ENCODE data around the gene AMOTL2.

The AMOTL2 gene

DNA sequence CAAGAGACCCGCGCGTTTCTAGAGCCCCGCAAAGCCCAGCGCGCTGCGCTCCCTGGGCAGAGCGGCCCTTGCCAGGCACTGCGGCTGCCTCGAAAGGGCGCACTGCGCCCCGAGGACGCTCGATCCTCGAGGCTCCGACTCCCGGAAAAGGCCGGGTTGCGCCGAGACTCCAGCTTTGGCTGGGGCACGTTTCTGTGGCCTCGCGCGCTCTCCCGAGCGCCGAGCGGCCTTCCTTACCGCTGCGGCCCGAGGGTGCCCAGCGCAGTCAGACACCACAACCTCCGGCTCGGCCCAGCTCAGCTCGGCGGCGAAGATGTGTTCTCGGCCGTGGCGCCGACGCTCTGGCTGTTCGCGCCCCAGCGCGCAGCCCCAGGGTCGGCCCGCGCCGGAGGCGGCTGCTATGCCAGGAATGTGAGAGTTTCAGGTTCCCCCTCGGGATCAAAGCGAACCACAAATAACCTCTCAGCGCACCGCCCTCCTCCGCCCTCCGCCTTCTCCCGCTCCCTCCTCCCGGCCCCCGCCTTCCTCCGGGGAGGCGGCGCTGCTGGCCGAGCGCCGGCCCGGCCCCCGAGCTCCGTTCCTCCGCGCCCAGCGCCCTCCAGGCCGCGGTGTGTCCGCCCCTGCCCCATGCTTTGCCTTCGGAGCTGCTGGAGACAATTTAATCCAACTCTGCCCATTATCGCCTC is at the start of gene AMOTL2:
Gene AMOTL2 (minus strand): TSS at position 343 of the 686 bp plus-strand sequence. CDS start 3,014 bp downstream, outside the sequence.
- Histone ChIP-seq H3K36me3 (ENCODE audit: control insufficient read depth, insufficient read depth, low read length) (peaks cover 16% of the 10 kb centered on the region), H3K27ac (ENCODE audit: low read depth, low read length) (peak within 1 kb of the TSS; percentile 98), H3K4me1 (ENCODE audit: control insufficient read depth, insufficient read depth, low read length) (peaks cover 40% of the 10 kb centered on the region), H3K4me3 (ENCODE audit: low read length) (peak within 1 kb of the TSS; percentile 67), H3K27me3 (ENCODE audit: control insufficient read depth, insufficient read depth, low read length) (no peaks in the 10 kb centered on the region), H3K9ac (ENCODE audit: low read length) (peak within 1 kb of the TSS; percentile 73)

DNA sequence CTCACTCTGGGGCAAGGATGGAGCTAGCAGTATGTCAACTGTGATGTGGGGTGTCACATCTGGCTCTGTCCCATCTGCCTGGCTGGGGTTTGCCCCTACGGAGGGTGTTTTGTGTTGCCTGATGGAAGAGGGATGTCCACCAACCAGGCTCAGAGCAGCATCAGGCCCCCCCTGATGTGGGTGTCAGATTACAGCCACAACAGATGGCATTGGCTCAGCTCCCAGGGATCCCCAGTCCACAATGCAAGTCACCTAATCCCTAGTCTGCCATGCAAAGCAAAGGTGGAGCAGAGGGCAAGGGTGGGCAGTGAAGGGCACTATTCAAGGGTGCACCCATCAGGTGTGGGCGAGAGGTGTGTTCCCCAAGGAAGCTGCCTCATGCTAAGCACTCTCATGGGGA is 48.9 kb upstream of the AMOTL2 start:
- H3K27me3 ChIP-seq (ENCODE audit: control insufficient read depth, insufficient read depth, low read length) = no peaks in the 10 kb centered on the region
- no peak overlapping the region for H3K4me3 ChIP-seq (ENCODE audit: low read length)
- H3K4me1 ChIP-seq (ENCODE audit: control insufficient read depth, insufficient read depth, low read length) = no peaks in the 10 kb centered on the region
- H3K36me3 ChIP-seq (ENCODE audit: control insufficient read depth, insufficient read depth, low read length) = no peaks in the 10 kb centered on the region
- H3K27ac ChIP-seq (ENCODE audit: low read depth, low read length) = no peak overlapping the region
- H3K9ac ChIP-seq (ENCODE audit: low read length) = no peak overlapping the region

- H3K27ac ChIP-seq (ENCODE audit: low read depth, low read length) = no peak overlapping the region
- H3K9ac ChIP-seq (ENCODE audit: low read length) = no peak overlapping the region
- no peak overlapping the region for H3K4me3 ChIP-seq (ENCODE audit: low read length)
- H3K36me3 ChIP-seq (ENCODE audit: control insufficient read depth, insufficient read depth, low read length) = no peaks in the 10 kb centered on the region
- no peaks in the 10 kb centered on the region for H3K4me1 ChIP-seq (ENCODE audit: control insufficient read depth, insufficient read depth, low read length)
- no peaks in the 10 kb centered on the region for H3K27me3 ChIP-seq (ENCODE audit: control insufficient read depth, insufficient read depth, low read length)
Measured at GRCh38 chr3:134419960-134420321, 45.7 kb upstream of the AMOTL2 start.

DNA sequence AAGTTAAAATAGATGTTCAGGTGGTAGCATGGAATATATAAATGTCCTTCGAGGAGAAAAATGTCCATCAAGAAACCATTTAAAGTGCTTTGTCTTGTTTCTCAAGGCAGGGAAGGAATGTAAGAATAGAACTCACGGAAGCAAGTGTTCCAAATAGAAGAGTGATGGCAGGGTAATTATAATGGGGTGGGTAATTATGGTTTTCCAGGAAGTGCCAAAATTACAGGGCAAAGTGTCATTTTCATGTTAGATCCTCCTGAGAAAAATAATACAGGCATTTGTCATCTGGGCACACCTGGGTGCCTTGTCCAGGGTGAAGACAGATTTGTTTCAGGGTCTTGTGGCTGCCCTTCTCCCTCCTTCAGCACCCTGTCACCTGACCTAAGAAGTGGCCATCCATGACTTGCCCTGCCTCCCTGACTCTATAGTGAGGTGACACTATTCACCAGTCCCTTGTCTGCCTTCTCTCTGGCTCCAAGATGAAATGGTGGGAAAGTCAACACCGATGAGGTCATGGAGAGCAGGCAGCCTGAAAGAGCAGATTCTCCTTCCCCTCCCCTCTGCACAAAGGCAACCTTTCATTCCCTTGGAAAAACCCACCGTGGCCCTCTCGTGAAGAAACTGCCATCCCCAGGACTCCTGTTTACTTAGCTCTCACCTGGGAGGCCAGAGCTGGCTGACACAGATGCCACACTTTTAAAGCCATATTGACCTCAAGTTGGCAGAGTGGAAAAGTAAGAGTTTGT is 45.1 kb upstream of the AMOTL2 start:
- Histone ChIP-seq H3K4me1 (ENCODE audit: control insufficient read depth, insufficient read depth, low read length) (no peaks in the 10 kb centered on the region), H3K36me3 (ENCODE audit: control insufficient read depth, insufficient read depth, low read length) (no peaks in the 10 kb centered on the region), H3K9ac (ENCODE audit: low read length) (no peak overlapping the region), H3K27ac (ENCODE audit: low read depth, low read length) (no peak overlapping the region), H3K4me3 (ENCODE audit: low read length) (no peak overlapping the region), H3K27me3 (ENCODE audit: control insufficient read depth, insufficient read depth, low read length) (no peaks in the 10 kb centered on the region)

GRCh38 chr3:134409041-134409440 is 34.8 kb upstream of the AMOTL2 start:
- H3K9ac ChIP-seq (ENCODE audit: low read length) = no peak overlapping the region
- H3K27ac ChIP-seq (ENCODE audit: low read depth, low read length) = no peak overlapping the region
- no peaks in the 10 kb centered on the region for H3K36me3 ChIP-seq (ENCODE audit: control insufficient read depth, insufficient read depth, low read length)
- H3K27me3 ChIP-seq (ENCODE audit: control insufficient read depth, insufficient read depth, low read length) = peaks cover 2% of the 10 kb centered on the region
- H3K4me1 ChIP-seq (ENCODE audit: control insufficient read depth, insufficient read depth, low read length) = no peaks in the 10 kb centered on the region
- H3K4me3 ChIP-seq (ENCODE audit: low read length) = no peak overlapping the region

DNA sequence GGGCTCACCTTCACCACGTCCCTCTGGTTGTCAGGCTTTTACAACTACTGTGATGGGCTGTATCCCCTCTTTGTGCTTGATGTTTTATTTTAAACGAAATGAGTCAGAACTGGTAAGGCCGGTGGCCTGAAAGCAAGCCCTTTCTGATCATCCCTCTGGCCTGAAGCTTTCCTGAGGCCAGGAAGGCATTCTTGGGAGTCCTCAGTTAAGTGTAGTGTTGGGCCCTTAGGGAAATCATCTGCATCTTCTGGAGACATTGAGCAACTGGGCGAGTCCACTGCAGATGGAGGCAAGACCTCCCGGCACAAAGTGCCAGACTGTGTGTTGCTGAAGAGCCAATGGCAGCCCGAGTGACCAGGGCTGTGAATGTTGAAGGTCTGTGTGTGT is 33.0 kb upstream of the AMOTL2 start:
- H3K4me3 ChIP-seq (ENCODE audit: low read length) = peak overlapping the region; percentile 51
- H3K27me3 ChIP-seq (ENCODE audit: control insufficient read depth, insufficient read depth, low read length) = peaks cover 2% of the 10 kb centered on the region
- no peaks in the 10 kb centered on the region for H3K4me1 ChIP-seq (ENCODE audit: control insufficient read depth, insufficient read depth, low read length)
- H3K9ac ChIP-seq (ENCODE audit: low read length) = no peak overlapping the region
- no peak overlapping the region for H3K27ac ChIP-seq (ENCODE audit: low read depth, low read length)
- no peaks in the 10 kb centered on the region for H3K36me3 ChIP-seq (ENCODE audit: control insufficient read depth, insufficient read depth, low read length)

- H3K27ac ChIP-seq (ENCODE audit: low read depth, low read length) = no peak overlapping the region
- H3K27me3 ChIP-seq (ENCODE audit: control insufficient read depth, insufficient read depth, low read length) = peaks cover 2% of the 10 kb centered on the region
- H3K4me3 ChIP-seq (ENCODE audit: low read length) = peak overlapping the region; percentile 51
- no peak overlapping the region for H3K9ac ChIP-seq (ENCODE audit: low read length)
- no peaks in the 10 kb centered on the region for H3K36me3 ChIP-seq (ENCODE audit: control insufficient read depth, insufficient read depth, low read length)
- H3K4me1 ChIP-seq (ENCODE audit: control insufficient read depth, insufficient read depth, low read length) = no peaks in the 10 kb centered on the region
Measured at GRCh38 chr3:134406331-134407238, 32.3 kb upstream of the AMOTL2 start.

DNA sequence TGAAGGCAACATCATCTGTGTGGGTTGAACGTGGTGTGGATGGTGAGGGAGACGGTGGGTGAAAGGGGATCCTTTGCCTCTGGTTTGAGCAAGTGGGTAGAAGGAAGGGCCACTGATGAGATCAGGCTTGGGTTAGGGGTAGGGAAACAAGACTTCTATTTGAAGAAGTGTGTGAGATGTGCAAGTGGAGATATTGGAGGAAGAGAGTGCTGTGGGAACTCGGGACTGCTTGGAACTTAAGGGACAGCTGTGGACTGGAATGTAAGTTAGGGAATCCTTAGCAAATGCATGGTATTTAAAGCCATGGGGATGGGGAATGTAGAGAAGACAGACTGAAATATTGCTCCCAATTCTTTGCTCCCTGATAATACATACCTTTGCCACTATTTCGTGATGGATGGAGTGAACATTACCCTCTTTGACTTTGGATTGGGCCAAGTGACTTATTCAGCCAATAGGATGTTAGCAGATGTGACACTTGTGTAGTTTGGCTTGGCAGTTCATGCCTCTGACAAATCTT is 30.2 kb upstream of the AMOTL2 start:
- no peak overlapping the region for H3K27ac ChIP-seq (ENCODE audit: low read depth, low read length)
- H3K9ac ChIP-seq (ENCODE audit: low read length) = no peak overlapping the region
- H3K4me1 ChIP-seq (ENCODE audit: control insufficient read depth, insufficient read depth, low read length) = no peaks in the 10 kb centered on the region
- H3K36me3 ChIP-seq (ENCODE audit: control insufficient read depth, insufficient read depth, low read length) = no peaks in the 10 kb centered on the region
- peaks cover 2% of the 10 kb centered on the region for H3K27me3 ChIP-seq (ENCODE audit: control insufficient read depth, insufficient read depth, low read length)
- H3K4me3 ChIP-seq (ENCODE audit: low read length) = no peak overlapping the region

GRCh38 chr3:134397755-134398154 is 23.5 kb upstream of the AMOTL2 start:
- H3K4me1 ChIP-seq (ENCODE audit: control insufficient read depth, insufficient read depth, low read length) = peaks cover 5% of the 10 kb centered on the region
- no peaks in the 10 kb centered on the region for H3K27me3 ChIP-seq (ENCODE audit: control insufficient read depth, insufficient read depth, low read length)
- H3K4me3 ChIP-seq (ENCODE audit: low read length) = no peak overlapping the region
- no peak overlapping the region for H3K9ac ChIP-seq (ENCODE audit: low read length)
- no peak overlapping the region for H3K27ac ChIP-seq (ENCODE audit: low read depth, low read length)
- H3K36me3 ChIP-seq (ENCODE audit: control insufficient read depth, insufficient read depth, low read length) = no peaks in the 10 kb centered on the region

DNA sequence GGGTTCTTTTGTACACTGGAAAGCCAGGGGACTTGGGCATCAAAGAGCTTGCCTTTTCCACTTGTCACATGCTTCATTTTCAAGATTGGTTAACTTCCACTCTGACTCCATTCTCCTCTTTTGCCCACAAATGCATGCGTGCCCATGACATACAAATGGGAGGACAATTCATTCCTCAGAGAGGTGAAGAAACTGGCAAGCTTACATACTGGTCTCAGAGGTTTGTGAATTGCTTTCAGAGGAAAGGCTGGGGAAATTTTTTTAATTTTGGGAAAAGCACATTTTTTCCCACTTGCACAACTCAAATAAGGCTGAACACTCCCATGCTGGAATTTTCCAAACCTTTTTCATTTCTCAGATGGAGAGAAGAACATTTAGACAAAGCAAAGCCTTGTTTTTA is 20.9 kb upstream of the AMOTL2 start:
- Histone ChIP-seq H3K27me3 (ENCODE audit: control insufficient read depth, insufficient read depth, low read length) (no peaks in the 10 kb centered on the region), H3K4me3 (ENCODE audit: low read length) (no peak overlapping the region), H3K9ac (ENCODE audit: low read length) (no peak overlapping the region), H3K36me3 (ENCODE audit: control insufficient read depth, insufficient read depth, low read length) (no peaks in the 10 kb centered on the region), H3K27ac (ENCODE audit: low read depth, low read length) (no peak overlapping the region), H3K4me1 (ENCODE audit: control insufficient read depth, insufficient read depth, low read length) (peaks cover 6% of the 10 kb centered on the region)

DNA sequence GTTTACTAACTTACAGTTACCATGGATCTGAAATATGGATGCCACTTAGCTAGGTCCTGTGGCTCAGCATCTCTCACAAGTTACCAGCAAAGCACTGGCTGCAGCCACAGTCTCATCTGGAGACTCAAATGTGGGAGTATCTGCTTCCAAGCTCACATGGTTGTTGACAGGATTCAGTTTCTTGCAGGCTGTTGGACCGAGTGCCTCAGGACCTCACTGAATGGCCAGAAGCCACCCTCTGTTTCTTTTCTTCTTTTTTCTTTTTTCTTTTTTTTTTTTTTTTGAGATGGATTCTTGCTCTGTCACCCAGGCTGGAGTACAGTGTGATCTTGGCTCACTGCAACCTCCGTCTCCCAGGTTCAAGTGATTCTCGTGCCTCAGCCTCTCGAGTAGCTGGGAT is 20.1 kb upstream of the AMOTL2 start:
- Histone ChIP-seq H3K4me1 (ENCODE audit: control insufficient read depth, insufficient read depth, low read length) (peaks cover 6% of the 10 kb centered on the region), H3K36me3 (ENCODE audit: control insufficient read depth, insufficient read depth, low read length) (no peaks in the 10 kb centered on the region), H3K4me3 (ENCODE audit: low read length) (no peak overlapping the region), H3K27me3 (ENCODE audit: control insufficient read depth, insufficient read depth, low read length) (no peaks in the 10 kb centered on the region), H3K9ac (ENCODE audit: low read length) (no peak overlapping the region), H3K27ac (ENCODE audit: low read depth, low read length) (no peak overlapping the region)

GRCh38 chr3:134393074-134393473 is 18.8 kb upstream of the AMOTL2 start:
- no peak overlapping the region for H3K9ac ChIP-seq (ENCODE audit: low read length)
- H3K4me1 ChIP-seq (ENCODE audit: control insufficient read depth, insufficient read depth, low read length) = peaks cover 11% of the 10 kb centered on the region
- no peaks in the 10 kb centered on the region for H3K36me3 ChIP-seq (ENCODE audit: control insufficient read depth, insufficient read depth, low read length)
- H3K27ac ChIP-seq (ENCODE audit: low read depth, low read length) = no peak overlapping the region
- H3K4me3 ChIP-seq (ENCODE audit: low read length) = no peak overlapping the region
- H3K27me3 ChIP-seq (ENCODE audit: control insufficient read depth, insufficient read depth, low read length) = no peaks in the 10 kb centered on the region

Measured in rectal smooth muscle tissue (tissue), 1 donor.